CD4-positive, CD25-positive, alpha-beta regulatory T cell (primary cell): ENCODE results near the gene FHL2. TPM values are rescaled to one million over a fixed set of nuclear protein-coding genes. Genes with fewer than 3 reads are reported as not detected.

ENCODE experiments used
- ATAC-seq, 2 donors: fragments of 150-1000 bp; cut with Tn5 transposase; one replicate each; pipeline ENCODE4 v1.10.0; 2021; ENCODE audit warnings: low read depth in 2 of 2, moderate number of reproducible peaks in 2 of 2, moderate library complexity in 1 of 2
- DNase-seq, 3 donors: peaks; one replicate each; pipeline versions ENCODE4 v3.0.0 to v3.0.0-alpha.2; 2012 to 2022; ENCODE audit warnings: mixed read lengths in 1 of 3
- H3K27ac ChIP-seq: one replicate; pipeline ENCODE4 v1.7.0; 2013; ENCODE audit warnings: mild to moderate bottlenecking, low read length; ENCODE audit not compliant: insufficient read depth, poor library complexity, severe bottlenecking
- H3K27me3 ChIP-seq: one replicate; pipeline ENCODE4 v1.7.0; 2013; ENCODE audit warnings: low read length; ENCODE audit not compliant: control insufficient read depth, insufficient read depth
- H3K36me3 ChIP-seq: one replicate; pipeline ENCODE4 v1.7.0; 2013; ENCODE audit warnings: mild to moderate bottlenecking, low read length, moderate library complexity; ENCODE audit not compliant: control insufficient read depth, insufficient read depth
- H3K4me1 ChIP-seq: 2 replicates; pipeline ENCODE4 v1.7.0; 2013; ENCODE audit warnings: mild to moderate bottlenecking, low read length; ENCODE audit not compliant: insufficient read depth, control insufficient read depth, poor library complexity, severe bottlenecking
- H3K4me3 ChIP-seq: one replicate; pipeline ENCODE4 v1.7.0; 2013; ENCODE audit warnings: low read depth, mild to moderate bottlenecking, low read length, moderate library complexity
- H3K9me3 ChIP-seq, 2 experiments: 1 replicate in 1 of 2; 2 replicates in 1 of 2; pipeline ENCODE4 v1.7.0; 2013; ENCODE audit warnings: low read length in 2 of 2, mild to moderate bottlenecking in 1 of 2, moderate library complexity in 1 of 2; ENCODE audit not compliant: control insufficient read depth in 2 of 2
- H3K27ac Mint-ChIP-seq, 3 donors: one replicate each; pipeline ENCODE4 v1.8.0; 2020 to 2022; ENCODE audit warnings: mild to moderate bottlenecking in 3 of 3, mixed read lengths in 3 of 3, moderate library complexity in 2 of 3
- H3K27me3 Mint-ChIP-seq: one replicate; pipeline ENCODE4 v1.8.0; 2022; ENCODE audit warnings: mild to moderate bottlenecking, mixed read lengths
- H3K36me3 Mint-ChIP-seq: one replicate; pipeline ENCODE4 v1.8.0; 2020; ENCODE audit warnings: mixed read lengths
- H3K4me1 Mint-ChIP-seq, 4 donors: one replicate each; pipeline ENCODE4 v1.8.0; 2020 to 2022; ENCODE audit warnings: mixed read lengths in 4 of 4, mild to moderate bottlenecking in 1 of 4
- H3K4me3 Mint-ChIP-seq, 4 donors: one replicate each; pipeline ENCODE4 v1.8.0; 2020 to 2022; ENCODE audit warnings: mild to moderate bottlenecking in 4 of 4, mixed read lengths in 4 of 4, moderate library complexity in 3 of 4
- H3K9me3 Mint-ChIP-seq, 7 donors: one replicate each; pipeline ENCODE4 v1.8.0; 2020 to 2022; ENCODE audit warnings: mixed read lengths in 7 of 7, mild to moderate bottlenecking in 3 of 7, moderate library complexity in 2 of 7
- polyA plus RNA-seq, 4 donors: library from polyadenylated mRNA; unstranded; fragments of 300-500 nt; fragmentation: Illumina TruSeq; gene quantifications; one replicate each; pipeline ENCODE4 v1.2.3, GENCODE V29; 2021
- total RNA-seq: library from RNA; stranded (reverse); gene quantifications from one replicate; pipeline ENCODE4 v1.2.3, GENCODE V29; 2022

The FHL2 gene
- total and polyA plus RNA-seq, 5 donors from 2014 or later, result 0.57 to 2.0 (median 1.1) TPM

- Histone ChIP-seq H3K4me1 (no peaks in the 10 kb centered on the region), H3K27me3 (no peaks in the 10 kb centered on the region), H3K4me3 (no peak overlapping the region), H3K27ac (no peak overlapping the region), H3K36me3 (no peaks in the 10 kb centered on the region), H3K9me3 (no peaks in the 10 kb centered on the region)
- no peak overlapping the region for H3K4me3 Mint-ChIP-seq
- no peak overlapping the region for H3K27ac Mint-ChIP-seq
- peaks cover 0 to 1% (median 0%) of the 10 kb centered on the region in 7 donors for H3K9me3 Mint-ChIP-seq
- no peaks in the 10 kb centered on the region for H3K36me3 Mint-ChIP-seq
- no peak for DNase-seq
- no peaks in the 10 kb centered on the region for H3K4me1 Mint-ChIP-seq
- no peak for ATAC-seq
- H3K27me3 Mint-ChIP-seq, result peaks cover 8% of the 10 kb centered on the region
Measured at GRCh38 chr2:105381101-105381668, 17.7 kb downstream of the FHL2 start.

GRCh38 chr2:105380432-105381100 is 18.3 kb downstream of the FHL2 start:
- no peaks in the 10 kb centered on the region for H3K27me3 ChIP-seq
- Mint-ChIP-seq H3K9me3 (peaks cover 0 to 1% (median 0%) of the 10 kb centered on the region in 7 donors), H3K36me3 (no peaks in the 10 kb centered on the region), H3K4me1 (no peaks in the 10 kb centered on the region), H3K27ac (no peak overlapping the region), H3K4me3 (no peak overlapping the region), H3K27me3 (peaks cover 8% of the 10 kb centered on the region)
- no peaks in the 10 kb centered on the region for H3K36me3 ChIP-seq
- no peaks in the 10 kb centered on the region for H3K9me3 ChIP-seq
- DNase-seq (no peak), ATAC-seq (no peak)
- H3K4me1 ChIP-seq, result no peaks in the 10 kb centered on the region
- no peak overlapping the region for H3K27ac ChIP-seq
- H3K4me3 ChIP-seq, result no peak overlapping the region

DNA sequence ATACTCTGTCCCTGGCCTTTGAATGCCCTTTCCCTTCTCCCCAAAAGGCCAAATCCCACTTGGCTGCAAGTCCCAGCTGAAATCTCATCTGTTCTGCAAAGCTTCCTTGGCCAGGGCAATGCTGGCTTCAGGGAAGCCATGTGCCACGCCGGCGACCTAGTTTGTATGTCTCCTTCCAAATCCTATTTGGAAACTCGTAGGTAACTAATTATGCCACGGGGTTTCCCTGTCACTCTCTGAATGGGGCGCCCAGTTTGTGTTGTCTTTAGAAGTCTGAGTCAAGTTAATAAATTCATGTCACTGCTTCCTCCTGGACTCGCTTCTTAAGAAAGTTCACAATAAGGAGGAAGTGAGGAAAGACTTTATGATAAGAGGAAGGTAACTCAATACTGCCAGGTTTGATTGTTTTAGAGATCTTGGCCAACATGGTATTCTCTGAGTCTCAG is 19.1 kb downstream of the FHL2 start:
- Histone ChIP-seq H3K27ac (no peak overlapping the region), H3K27me3 (no peaks in the 10 kb centered on the region), H3K4me3 (no peak overlapping the region), H3K36me3 (no peaks in the 10 kb centered on the region), H3K4me1 (no peaks in the 10 kb centered on the region), H3K9me3 (no peaks in the 10 kb centered on the region)
- Mint-ChIP-seq H3K9me3 (peaks cover 0 to 1% (median 0%) of the 10 kb centered on the region in 7 donors), H3K36me3 (no peaks in the 10 kb centered on the region), H3K4me3 (no peak overlapping the region), H3K4me1 (peaks cover 0 to 3% (median 0%) of the 10 kb centered on the region in 4 donors), H3K27me3 (peaks cover 8% of the 10 kb centered on the region), H3K27ac (no peak overlapping the region)
- no peak for DNase-seq
- ATAC-seq, result no peak

GRCh38 chr2:105378921-105379383 is 19.9 kb downstream of the FHL2 start:
- ATAC-seq (no peak), DNase-seq (no peak)
- peaks cover 8% of the 10 kb centered on the region for H3K27me3 Mint-ChIP-seq
- Histone ChIP-seq H3K4me1 (peaks cover 8% of the 10 kb centered on the region), H3K27me3 (no peaks in the 10 kb centered on the region), H3K27ac (no peak overlapping the region), H3K36me3 (no peaks in the 10 kb centered on the region), H3K4me3 (no peak overlapping the region), H3K9me3 (no peaks in the 10 kb centered on the region)
- H3K27ac Mint-ChIP-seq, result no peak overlapping the region
- H3K4me3 Mint-ChIP-seq, result no peak overlapping the region
- H3K4me1 Mint-ChIP-seq, result peaks cover 1 to 11% (median 2%) of the 10 kb centered on the region in 4 donors
- H3K36me3 Mint-ChIP-seq, result no peaks in the 10 kb centered on the region
- H3K9me3 Mint-ChIP-seq, result no peaks in the 10 kb centered on the region

DNA sequence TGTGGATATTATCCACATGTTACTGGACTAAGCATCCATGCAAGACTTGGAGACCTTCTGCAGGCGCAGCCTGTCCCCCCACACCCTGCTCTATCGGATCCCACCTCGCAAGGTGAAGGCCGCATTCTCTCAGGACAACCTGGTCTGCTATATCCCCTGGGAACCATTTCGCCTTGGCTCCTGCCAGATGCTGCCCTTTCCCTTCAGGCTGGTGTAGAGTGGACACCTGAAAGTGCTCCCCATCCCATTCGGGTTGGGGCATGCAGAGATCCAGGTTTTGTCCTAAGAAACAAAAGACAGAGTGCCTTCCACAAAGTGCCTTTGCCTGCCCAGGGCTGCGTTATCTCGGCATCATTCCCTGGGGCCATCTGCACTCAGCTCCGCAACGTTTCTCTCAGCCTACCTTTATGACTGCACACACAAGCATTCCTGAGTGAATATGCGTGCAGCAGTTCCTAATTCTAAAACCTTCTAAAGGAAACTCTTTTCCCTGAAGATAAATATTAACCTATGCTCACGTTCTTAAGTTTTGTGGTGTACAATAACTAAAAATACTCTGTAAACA is 20.5 kb downstream of the FHL2 start:
- H3K27me3 Mint-ChIP-seq, result peaks cover 8% of the 10 kb centered on the region

DNA sequence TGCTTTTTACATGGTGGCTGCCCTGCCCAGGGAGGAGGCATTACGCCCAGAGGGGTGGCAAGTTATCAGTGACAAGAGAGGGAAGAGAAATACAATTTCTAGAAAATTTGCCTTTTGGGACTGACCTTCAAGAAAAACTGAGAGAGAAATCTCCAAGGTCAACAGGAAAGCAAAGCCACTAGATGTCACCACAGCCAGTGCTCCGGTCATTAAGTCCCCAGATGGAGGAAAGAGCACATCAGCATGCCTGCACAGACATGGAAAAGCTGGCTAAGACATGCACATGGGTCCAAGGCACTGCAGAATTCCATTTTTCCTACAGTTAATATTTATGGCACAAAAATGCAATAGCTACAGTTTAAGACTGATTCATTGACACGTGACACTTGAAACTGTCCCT is 21.0 kb downstream of the FHL2 start:
- Mint-ChIP-seq H3K4me3 (no peak overlapping the region), H3K27ac (peak overlapping the region in 1 of 3 donors; percentile 61), H3K27me3 (peaks cover 8% of the 10 kb centered on the region), H3K9me3 (no peaks in the 10 kb centered on the region), H3K4me1 (peaks cover 3 to 22% (median 6%) of the 10 kb centered on the region in 4 donors), H3K36me3 (no peaks in the 10 kb centered on the region)
- Histone ChIP-seq H3K36me3 (no peaks in the 10 kb centered on the region), H3K4me1 (peaks cover 18% of the 10 kb centered on the region), H3K27me3 (no peaks in the 10 kb centered on the region), H3K9me3 (no peaks in the 10 kb centered on the region), H3K4me3 (no peak overlapping the region), H3K27ac (no peak overlapping the region)
- DNase-seq (no peak), ATAC-seq (no peak)

More for the DNA sequence above, 20.5 kb downstream of the FHL2 start:
- Histone ChIP-seq H3K27me3 (no peaks in the 10 kb centered on the region), H3K36me3 (no peaks in the 10 kb centered on the region), H3K4me1 (peaks cover 14% of the 10 kb centered on the region), H3K9me3 (no peaks in the 10 kb centered on the region), H3K4me3 (no peak overlapping the region), H3K27ac (no peak overlapping the region)
- Mint-ChIP-seq H3K4me1 (peaks cover 2 to 17% (median 4%) of the 10 kb centered on the region in 4 donors), H3K9me3 (no peaks in the 10 kb centered on the region), H3K4me3 (no peak overlapping the region), H3K36me3 (no peaks in the 10 kb centered on the region), H3K27ac (no peak overlapping the region)
- DNase-seq (no peak), ATAC-seq (no peak)

DNA sequence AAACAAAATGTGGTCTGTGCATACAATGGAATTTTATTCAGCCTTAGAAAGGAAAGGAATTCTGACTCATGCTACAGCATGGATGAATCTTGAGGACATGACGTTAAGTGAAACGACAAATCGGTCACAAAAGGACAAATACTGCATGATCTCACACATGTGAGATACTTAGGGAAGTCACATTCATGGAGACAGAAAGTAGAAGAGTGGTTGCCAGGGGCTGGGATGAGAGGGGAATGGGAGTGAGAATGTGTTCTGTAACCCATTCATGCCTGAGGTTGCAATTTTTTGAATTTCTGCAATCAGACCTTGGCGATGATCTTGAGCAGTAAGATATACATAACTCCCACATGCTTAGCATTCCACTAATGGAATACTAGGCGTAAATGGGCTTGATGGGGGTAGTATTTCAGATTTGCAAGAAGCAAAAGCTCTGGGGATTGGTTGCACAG is 22.0 kb downstream of the FHL2 start:
- no peaks in the 10 kb centered on the region for H3K9me3 Mint-ChIP-seq
- Histone ChIP-seq H3K4me1 (peaks cover 18% of the 10 kb centered on the region), H3K27me3 (no peaks in the 10 kb centered on the region), H3K4me3 (no peak overlapping the region), H3K36me3 (no peaks in the 10 kb centered on the region), H3K27ac (no peak overlapping the region), H3K9me3 (no peaks in the 10 kb centered on the region)
- H3K4me1 Mint-ChIP-seq, result peaks cover 3 to 23% (median 7%) of the 10 kb centered on the region in 4 donors
- no peak for ATAC-seq
- peaks cover 8% of the 10 kb centered on the region for H3K27me3 Mint-ChIP-seq
- H3K27ac Mint-ChIP-seq, result no peak overlapping the region
- no peak for DNase-seq
- H3K4me3 Mint-ChIP-seq, result no peak overlapping the region
- H3K36me3 Mint-ChIP-seq, result no peaks in the 10 kb centered on the region
